H9 (cell line): Measurements from ENCODE around the gene MED13L. TPM values are rescaled to one million over a fixed set of nuclear protein-coding genes. Genes with fewer than 3 reads are reported as not detected.
"Not testable (repeated sequence)": the region's sequence is repeated elsewhere in the genome, so short reads cannot be mapped to it uniquely, and the experiment has no call there.

ENCODE experiments used
- DNase-seq: peaks from one replicate; pipeline ENCODE4 v3.0.0-alpha.2; 2017
- H2AFZ ChIP-seq: one replicate; pipeline ENCODE4 v1.6.1; 2013; ENCODE audit warnings: mild to moderate bottlenecking, low read length, control low read depth, moderate library complexity
- H2AK5ac ChIP-seq: 2 replicates; pipeline ENCODE4 v1.6.1; 2013; ENCODE audit warnings: low read length, control low read depth, mixed read lengths; ENCODE audit not compliant: insufficient read length
- H2BK120ac ChIP-seq: one replicate; pipeline ENCODE4 v1.6.1; 2013; ENCODE audit warnings: low read depth, mild to moderate bottlenecking, low read length, control low read depth, inconsistent platforms; ENCODE audit not compliant: poor library complexity, severe bottlenecking
- H2BK12ac ChIP-seq: 2 replicates; pipeline ENCODE4 v1.6.1; 2013; ENCODE audit warnings: low read length, control low read depth, mixed read lengths, low read depth; ENCODE audit not compliant: insufficient read length
- H2BK15ac ChIP-seq: 2 replicates; pipeline ENCODE4 v1.6.1; 2013; ENCODE audit warnings: low read depth, low read length, control low read depth
- H2BK20ac ChIP-seq: one replicate; pipeline ENCODE4 v1.6.1; 2013; ENCODE audit warnings: low read depth, mild to moderate bottlenecking, low read length, control low read depth, inconsistent platforms; ENCODE audit not compliant: poor library complexity, severe bottlenecking
- H2BK5ac ChIP-seq: 2 replicates; pipeline ENCODE4 v1.6.1; 2013; ENCODE audit warnings: low read length, control low read depth, mixed read lengths; ENCODE audit not compliant: insufficient read length
- H3K14ac ChIP-seq: 2 replicates; pipeline ENCODE4 v1.6.1; 2013; ENCODE audit warnings: low read length, control low read depth; ENCODE audit not compliant: insufficient read depth
- H3K18ac ChIP-seq: 2 replicates; pipeline ENCODE4 v1.6.1; 2013; ENCODE audit warnings: low read depth, mild to moderate bottlenecking, mixed read lengths, low read length, control low read depth; ENCODE audit not compliant: insufficient read length
- H3K23ac ChIP-seq: 2 replicates; pipeline ENCODE4 v1.6.1; 2013; ENCODE audit warnings: low read length, control low read depth, mixed read lengths, low read depth; ENCODE audit not compliant: insufficient read length
- H3K23me2 ChIP-seq: 2 replicates; pipeline ENCODE4 v1.6.1; 2013; ENCODE audit warnings: low read depth, mild to moderate bottlenecking, mixed read lengths, low read length, control low read depth; ENCODE audit not compliant: insufficient read length, poor library complexity, severe bottlenecking
- H3K27ac ChIP-seq: 2 replicates; pipeline ENCODE4 v1.5.1; 2013; ENCODE audit warnings: low read length, control low read depth, mixed read lengths, low read depth; ENCODE audit not compliant: insufficient read length
- H3K27me3 ChIP-seq: 2 replicates; pipeline ENCODE4 v1.6.1; 2013; ENCODE audit warnings: low read length, control low read depth, inconsistent platforms; ENCODE audit not compliant: insufficient read depth
- H3K4ac ChIP-seq: 2 replicates; pipeline ENCODE4 v1.6.1; 2013; ENCODE audit warnings: low read depth, mild to moderate bottlenecking, control low read depth, inconsistent platforms, low read length, moderate library complexity
- H3K4me1 ChIP-seq: 2 replicates; pipeline ENCODE4 v1.6.1; 2013; ENCODE audit warnings: low read length, control low read depth, inconsistent platforms; ENCODE audit not compliant: insufficient read depth
- H3K4me2 ChIP-seq: 2 replicates; pipeline ENCODE4 v1.6.1; 2013; ENCODE audit warnings: low read length, control low read depth, mixed read lengths; ENCODE audit not compliant: insufficient read length, insufficient read depth
- H3K56ac ChIP-seq: 2 replicates; pipeline ENCODE4 v1.6.1; 2013; ENCODE audit warnings: low read depth, mild to moderate bottlenecking, mixed read lengths, low read length, control low read depth; ENCODE audit not compliant: insufficient read length
- H3K79me1 ChIP-seq: 2 replicates; pipeline ENCODE4 v1.6.1; 2013; ENCODE audit warnings: low read depth, mild to moderate bottlenecking, moderate library complexity, low read length, control low read depth, inconsistent platforms; ENCODE audit not compliant: insufficient read depth, poor library complexity, severe bottlenecking
- H3K79me2 ChIP-seq: 2 replicates; pipeline ENCODE4 v1.6.1; 2013; ENCODE audit warnings: low read length, control low read depth, inconsistent platforms; ENCODE audit not compliant: insufficient read depth
- H3K9ac ChIP-seq: 2 replicates; pipeline ENCODE4 v1.6.1; 2013; ENCODE audit warnings: low read length, control low read depth, mixed read lengths; ENCODE audit not compliant: insufficient read length; ENCODE audit errors: extremely low read depth
- H3K9me3 ChIP-seq: one replicate; pipeline ENCODE4 v1.6.1; 2013; ENCODE audit warnings: low read depth, low read length, inconsistent platforms; ENCODE audit not compliant: control insufficient read depth
- H3T11ph ChIP-seq: one replicate; pipeline ENCODE4 v1.6.1; 2013; ENCODE audit warnings: mild to moderate bottlenecking, low read length, control low read depth, inconsistent platforms
- H4K20me1 ChIP-seq: one replicate; pipeline ENCODE4 v1.6.1; 2013; ENCODE audit not compliant: control insufficient read depth, insufficient read length, insufficient read depth
- H4K5ac ChIP-seq: 2 replicates; pipeline ENCODE4 v1.6.1; 2013; ENCODE audit warnings: low read depth, mild to moderate bottlenecking, mixed read lengths, low read length, control low read depth; ENCODE audit not compliant: insufficient read length
- H4K8ac ChIP-seq: replicated peaks from 2 replicates; pipeline ENCODE4 v1.6.1; 2013; ENCODE audit warnings: low read length, control low read depth, mixed read lengths, low read depth; ENCODE audit not compliant: insufficient read length
- H4K91ac ChIP-seq: 2 replicates; pipeline ENCODE4 v1.6.1; 2013; ENCODE audit warnings: low read depth, mild to moderate bottlenecking, moderate library complexity, mixed read lengths, low read length, control low read depth; ENCODE audit not compliant: insufficient read length
- H3K27ac Mint-ChIP-seq, 3 experiments: 2 replicates in 2 of 3; 3 replicates in 1 of 3; pipeline ENCODE4 v1.8.0; 2020 to 2021; ENCODE audit warnings: mixed read lengths in 3 of 3, mild to moderate bottlenecking in 1 of 3, moderate library complexity in 1 of 3
- H3K27me3 Mint-ChIP-seq: 2 replicates; pipeline ENCODE4 v1.8.0; 2021; ENCODE audit warnings: low read depth, mild to moderate bottlenecking, moderate library complexity, mixed read lengths
- H3K36me3 Mint-ChIP-seq, 3 experiments: 2 replicates in 2 of 3; 3 replicates in 1 of 3; pipeline ENCODE4 v1.8.0; 2020 to 2021; ENCODE audit warnings: low read depth in 3 of 3, mixed read lengths in 3 of 3; ENCODE audit not compliant: insufficient read depth in 1 of 3
- H3K4me1 Mint-ChIP-seq, 2 experiments: 2 replicates each; pipeline ENCODE4 v1.8.0; 2020; ENCODE audit warnings: mixed read lengths in 2 of 2
- H3K4me3 Mint-ChIP-seq, 2 experiments: 2 replicates in 1 of 2; 3 replicates in 1 of 2; pipeline ENCODE4 v1.8.0; 2020 to 2021; ENCODE audit warnings: mild to moderate bottlenecking in 2 of 2, mixed read lengths in 2 of 2, moderate library complexity in 1 of 2
- H3K9me3 Mint-ChIP-seq, 2 experiments: 2 replicates in 1 of 2; 3 replicates in 1 of 2; pipeline ENCODE4 v1.8.0; 2020; ENCODE audit warnings: mild to moderate bottlenecking in 2 of 2, mixed read lengths in 2 of 2, moderate library complexity in 1 of 2
- CTCF ChIP-seq: fragments of 200-600 bp; sonication (generic); conservative IDR thresholded peaks from 3 replicates; pipeline ENCODE4 v1.8.0; 2021; ENCODE audit warnings: antibody characterized with exemption, mild to moderate bottlenecking
- WGBS: extraction: QIAGEN DNeasy Blood & Tissue Kit; methylation state at CpG from one replicate; pipeline ENCODE4 v1.1.7; 2013; ENCODE audit warnings: missing lambda C conversion rate, low lambda C conversion rate, mixed read lengths; ENCODE audit not compliant: insufficient read length; ENCODE audit errors: extremely low coverage; 5-methylcytosine and 5-hydroxymethylcytosine counted together
- total RNA-seq: library from RNA; stranded (reverse); gene quantifications from 2 replicates; pipeline ENCODE4 v1.2.1, GENCODE V29; 2021

The MED13L gene
- total RNA-seq, 1 experiment from 2014 or later = 52.4 TPM

GRCh38 chr12:116033765-116034164, 243.7 kb downstream of the MED13L start:
- Histone ChIP-seq H3K14ac (no peak overlapping the region), H2AFZ (no peak overlapping the region), H2BK120ac (no peak overlapping the region), H2AK5ac (no peak overlapping the region), H4K8ac (no peak overlapping the region), H2BK15ac (no peak overlapping the region), H3K27ac (no peak overlapping the region), H3K79me1 (no peaks in the 10 kb centered on the region), H4K91ac (no peak overlapping the region), H3K27me3 (no peaks in the 10 kb centered on the region), H3K9me3 (no peaks in the 10 kb centered on the region), H3K4me2 (no peak overlapping the region), H3K56ac (no peak overlapping the region), H2BK12ac (no peak overlapping the region), H2BK5ac (no peak overlapping the region), H4K5ac (no peak overlapping the region), H3K23ac (no peak overlapping the region), H3K79me2 (no peaks in the 10 kb centered on the region), H3K18ac (no peak overlapping the region), H2BK20ac (no peak overlapping the region), H3K23me2 (no peaks in the 10 kb centered on the region), H4K20me1 (no peaks in the 10 kb centered on the region), H3K9ac (no peak overlapping the region), H3T11ph (no peak overlapping the region), H3K4me1 (no peaks in the 10 kb centered on the region), H3K4ac (no peak overlapping the region)
- Mint-ChIP-seq H3K4me3 (no peak overlapping the region), H3K27me3 (no peaks in the 10 kb centered on the region), H3K9me3 (peaks cover 6 to 8% of the 10 kb centered on the region in 2 experiments; a peak in 4 of 5 replicates), H3K4me1 (peaks cover 0 to 6% of the 10 kb centered on the region in 2 experiments; a peak in 1 of 4 replicates), H3K27ac (no peak overlapping the region), H3K36me3 (peaks cover 0 to 6% (median 4%) of the 10 kb centered on the region in 3 experiments; a peak in 3 of 7 replicates)
- no CpG with 5 or more reads among the region's 3 CpGs for WGBS
- TF ChIP-seq CTCF = no peak
- DNase-seq = no peak

- H3K4me3 Mint-ChIP-seq, H3K4me1 Mint-ChIP-seq, H3K4me2 ChIP-seq, H3K23me2 ChIP-seq, H3K14ac ChIP-seq, H3K9ac ChIP-seq, H3K18ac ChIP-seq, H4K20me1 ChIP-seq, H4K5ac ChIP-seq, H3K4me1 ChIP-seq, H2BK15ac ChIP-seq, H3K27ac Mint-ChIP-seq, H2BK20ac ChIP-seq, H2BK120ac ChIP-seq, H3K27me3 Mint-ChIP-seq, H3K23ac ChIP-seq, H3K79me1 ChIP-seq, H2AK5ac ChIP-seq, DNase-seq, H3K36me3 Mint-ChIP-seq, H2BK12ac ChIP-seq, H3K9me3 ChIP-seq, H3K79me2 ChIP-seq, H2AFZ ChIP-seq, H3K4ac ChIP-seq, H4K8ac ChIP-seq, H2BK5ac ChIP-seq, H4K91ac ChIP-seq, H3K27ac ChIP-seq, H3K27me3 ChIP-seq, H3K56ac ChIP-seq, H3K9me3 Mint-ChIP-seq, H3T11ph ChIP-seq: not testable (repeated sequence)
- no CpG with 5 or more reads among the region's 4 CpGs for WGBS
These were observed 245.9 kb downstream of the MED13L start for GRCh38 chr12:116031624-116032023.
